NCI-H1694 (cell line): ENCODE results near the gene F12.

Experiments used
- DNase-seq: peaks from one replicate; lab custom pipeline; 2025; lab: John Stamatoyannopoulos, UW

F12 gene

GRCh38 chr5:177355162-177355867, 54.0 kb downstream of the F12 start:
- DNase-seq, result no peak

- no peak for DNase-seq
Observed at GRCh38 chr5:177354711-177355110, 54.7 kb downstream of the F12 start.

- no peak for DNase-seq
Observed at GRCh38 chr5:177354256-177354655, 55.1 kb downstream of the F12 start.

- no peak for DNase-seq
Observed at GRCh38 chr5:177353093-177353492, 56.3 kb downstream of the F12 start.
